Immature natural killer cell (primary cell): ENCODE results near the gene COL11A2. TPM values are rescaled to one million over a fixed set of nuclear protein-coding genes. Genes with fewer than 3 reads are reported as not detected.

Experiments used
- DNase-seq, 3 donors: peaks; one replicate each; pipeline ENCODE4 v3.0.0; 2022; ENCODE audit warnings: mixed read lengths in 1 of 3
- H3K27ac Mint-ChIP-seq, 6 donors: one replicate each; pipeline ENCODE4 v1.8.0; 2020; ENCODE audit warnings: mixed read lengths in 6 of 6, mild to moderate bottlenecking in 5 of 6, inconsistent platforms in 4 of 6, moderate library complexity in 3 of 6
- H3K27me3 Mint-ChIP-seq, 3 donors: one replicate each; pipeline ENCODE4 v1.8.0; 2020 to 2021; ENCODE audit warnings: low read depth in 3 of 3, mild to moderate bottlenecking in 3 of 3, mixed read lengths in 3 of 3, moderate library complexity in 3 of 3, inconsistent platforms in 1 of 3
- H3K36me3 Mint-ChIP-seq, 3 donors: one replicate each; pipeline ENCODE4 v1.8.0; 2020; ENCODE audit warnings: mixed read lengths in 3 of 3, inconsistent platforms in 2 of 3, mild to moderate bottlenecking in 2 of 3
- H3K4me1 Mint-ChIP-seq, 2 donors: one replicate each; pipeline ENCODE4 v1.8.0; 2020; ENCODE audit warnings: inconsistent platforms in 2 of 2, mild to moderate bottlenecking in 2 of 2, mixed read lengths in 2 of 2, moderate library complexity in 1 of 2
- H3K4me3 Mint-ChIP-seq, 5 donors: one replicate each; pipeline ENCODE4 v1.8.0; 2020; ENCODE audit warnings: mild to moderate bottlenecking in 5 of 5, mixed read lengths in 5 of 5, inconsistent platforms in 3 of 5, moderate library complexity in 3 of 5
- H3K9me3 Mint-ChIP-seq, 6 donors: one replicate each; pipeline ENCODE4 v1.8.0; 2020; ENCODE audit warnings: mild to moderate bottlenecking in 6 of 6, mixed read lengths in 6 of 6, inconsistent platforms in 4 of 6, moderate library complexity in 3 of 6
- polyA plus RNA-seq, 3 donors: library from polyadenylated mRNA; unstranded; fragments of 300-500 nt; fragmentation: Illumina TruSeq; gene quantifications; one replicate each; pipeline ENCODE4 v1.2.3, GENCODE V29; 2021

Gene COL11A2
- polyA plus RNA-seq, 3 donors from 2014 or later: 0.33 to 0.67 TPM; not detected in 1

- Mint-ChIP-seq H3K4me3 (peak overlapping the region; percentile 14 to 63 (median 52)), H3K27ac (peak overlapping the region in 1 of 6 donors; percentile 29), H3K27me3 (peaks cover 1 to 15% (median 11%) of the 10 kb centered on the region in 3 donors), H3K36me3 (peaks cover 20 to 26% (median 25%) of the 10 kb centered on the region in 3 donors), H3K9me3 (peaks cover 0 to 1% (median 0%) of the 10 kb centered on the region in 6 donors), H3K4me1 (peaks cover 28 to 36% of the 10 kb centered on the region in 2 donors)
- DNase-seq: no peak
These were observed 1.4 kb upstream of the COL11A2 start for GRCh38 chr6:33193619-33194018.

GRCh38 chr6:33192671-33193602, 670 bp upstream of the COL11A2 start:
- Mint-ChIP-seq H3K36me3 (peaks cover 20 to 29% (median 26%) of the 10 kb centered on the region in 3 donors), H3K9me3 (peaks cover 0 to 1% (median 0%) of the 10 kb centered on the region in 6 donors), H3K27me3 (peaks cover 1 to 18% (median 12%) of the 10 kb centered on the region in 3 donors), H3K4me1 (peaks cover 22 to 29% of the 10 kb centered on the region in 2 donors), H3K27ac (peak overlapping the region in 5 of 6 donors; percentile 29 to 63 (median 47)), H3K4me3 (peak overlapping the region; percentile 79 to 89 (median 80))
- peak in 1 of 3 donors; percentile 27 for DNase-seq

DNA sequence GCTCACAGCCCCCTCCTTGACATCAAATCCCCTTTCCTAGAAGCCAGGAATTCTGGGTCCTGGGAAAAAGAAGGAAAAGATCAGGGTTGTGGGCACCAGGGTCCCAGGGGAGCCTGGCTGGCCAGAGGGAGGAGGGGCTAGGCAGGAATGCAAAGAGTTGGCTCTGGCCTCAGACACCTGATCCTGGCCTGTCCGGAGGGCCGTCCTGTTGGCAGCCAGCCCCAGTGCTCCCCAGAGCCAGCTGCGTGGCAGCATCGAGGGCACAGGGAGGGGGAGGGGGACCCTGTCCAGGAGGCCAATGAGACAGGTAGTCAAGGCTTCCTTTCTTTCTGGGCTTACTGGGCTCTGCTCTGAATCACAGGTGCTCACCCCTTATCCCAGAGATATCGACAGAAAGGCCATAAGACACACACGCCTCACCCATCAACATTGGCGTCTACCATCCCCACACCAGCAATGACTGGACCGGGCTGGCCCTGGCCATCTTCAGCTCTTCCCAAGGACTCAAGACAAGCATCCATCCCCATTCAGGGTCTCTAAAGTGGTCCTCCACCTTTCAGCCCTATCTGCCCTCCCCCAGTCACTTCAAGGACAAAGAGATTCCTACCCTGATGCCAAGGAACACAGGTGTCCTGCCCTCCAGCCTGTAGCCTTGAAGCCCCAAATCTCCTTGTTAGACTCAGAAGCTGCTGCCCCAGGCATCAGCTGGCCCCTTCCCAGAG, 723 bp downstream of the COL11A2 start:
- H3K4me3 Mint-ChIP-seq: peak overlapping the region in 3 of 5 donors; percentile 24 to 79 (median 58)
- H3K9me3 Mint-ChIP-seq: peaks cover 0 to 1% (median 0%) of the 10 kb centered on the region in 6 donors
- no peak overlapping the region for H3K27ac Mint-ChIP-seq
- H3K4me1 Mint-ChIP-seq: peaks cover 13 to 15% of the 10 kb centered on the region in 2 donors
- no peak for DNase-seq
- H3K27me3 Mint-ChIP-seq: peaks cover 1 to 18% (median 15%) of the 10 kb centered on the region in 3 donors
- H3K36me3 Mint-ChIP-seq: peaks cover 19 to 33% (median 21%) of the 10 kb centered on the region in 3 donors

DNA sequence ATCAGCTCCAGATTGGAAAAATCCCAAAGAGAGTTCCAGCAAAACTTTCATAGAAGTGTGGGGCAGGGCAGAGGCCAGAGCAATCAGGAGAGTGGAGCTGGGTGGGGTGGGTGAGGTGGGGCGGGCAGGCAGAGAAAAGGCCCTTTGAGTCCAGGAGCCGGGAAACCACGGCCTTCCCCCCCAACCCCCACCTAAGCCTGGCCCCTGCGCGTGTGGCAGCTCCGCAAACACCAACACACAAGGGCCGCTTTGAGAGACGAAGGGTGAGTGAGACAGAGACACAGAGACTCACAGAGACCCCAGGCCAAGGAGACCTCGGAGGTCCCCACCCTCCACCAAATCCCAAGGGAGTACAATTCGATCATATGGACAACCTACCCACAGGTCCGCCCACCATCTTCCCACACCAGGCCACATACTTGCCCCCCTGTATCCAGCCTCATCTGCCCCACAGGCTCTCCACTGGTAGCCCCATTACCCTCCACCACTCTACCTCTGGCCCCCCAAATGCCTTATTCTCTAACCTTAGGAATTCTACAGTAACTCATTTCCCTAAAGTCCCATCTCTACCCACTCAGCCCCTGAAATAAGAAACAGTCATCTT, 1.7 kb downstream of the COL11A2 start:
- H3K27me3 Mint-ChIP-seq: peaks cover 1 to 16% (median 14%) of the 10 kb centered on the region in 3 donors
- no peak for DNase-seq
- H3K4me1 Mint-ChIP-seq: peaks cover 12 to 13% of the 10 kb centered on the region in 2 donors
- peaks cover 10 to 26% (median 13%) of the 10 kb centered on the region in 3 donors for H3K36me3 Mint-ChIP-seq
- peak overlapping the region in 1 of 5 donors; percentile 37 for H3K4me3 Mint-ChIP-seq
- H3K27ac Mint-ChIP-seq: no peak overlapping the region
- peaks cover 0 to 1% (median 0%) of the 10 kb centered on the region in 6 donors for H3K9me3 Mint-ChIP-seq

- peaks cover 5 to 20% (median 5%) of the 10 kb centered on the region in 3 donors for H3K36me3 Mint-ChIP-seq
- H3K4me1 Mint-ChIP-seq: peaks cover 9 to 13% of the 10 kb centered on the region in 2 donors
- H3K4me3 Mint-ChIP-seq: peak overlapping the region in 1 of 5 donors; percentile 37
- H3K27ac Mint-ChIP-seq: no peak overlapping the region
- H3K9me3 Mint-ChIP-seq: peaks cover 0 to 1% (median 0%) of the 10 kb centered on the region in 6 donors
- no peak for DNase-seq
- H3K27me3 Mint-ChIP-seq: peaks cover 1 to 16% (median 14%) of the 10 kb centered on the region in 3 donors
These were observed 2.4 kb downstream of the COL11A2 start for GRCh38 chr6:33189625-33190448.

GRCh38 chr6:33189164-33189563, 3.1 kb downstream of the COL11A2 start:
- H3K36me3 Mint-ChIP-seq: peaks cover 4 to 21% (median 5%) of the 10 kb centered on the region in 3 donors
- peaks cover 1 to 16% (median 14%) of the 10 kb centered on the region in 3 donors for H3K27me3 Mint-ChIP-seq
- no peak overlapping the region for H3K4me3 Mint-ChIP-seq
- peaks cover 0 to 3% (median 0%) of the 10 kb centered on the region in 6 donors for H3K9me3 Mint-ChIP-seq
- no peak overlapping the region for H3K27ac Mint-ChIP-seq
- DNase-seq: no peak
- peaks cover 15 to 16% of the 10 kb centered on the region in 2 donors for H3K4me1 Mint-ChIP-seq

- Mint-ChIP-seq H3K4me1 (peaks cover 23 to 25% of the 10 kb centered on the region in 2 donors), H3K36me3 (peaks cover 14 to 33% (median 16%) of the 10 kb centered on the region in 3 donors), H3K4me3 (no peak overlapping the region), H3K27ac (peak overlapping the region in 1 of 6 donors; percentile 38), H3K27me3 (peaks cover 9 to 16% (median 16%) of the 10 kb centered on the region in 3 donors), H3K9me3 (peaks cover 2 to 10% (median 7%) of the 10 kb centered on the region in 6 donors)
- DNase-seq: no peak
These were observed 4.5 kb downstream of the COL11A2 start for GRCh38 chr6:33187809-33188208.

- no peak overlapping the region for H3K27ac Mint-ChIP-seq
- no peak for DNase-seq
- H3K27me3 Mint-ChIP-seq: peaks cover 9 to 13% (median 12%) of the 10 kb centered on the region in 3 donors
- peaks cover 2 to 11% (median 7%) of the 10 kb centered on the region in 6 donors for H3K9me3 Mint-ChIP-seq
- H3K4me1 Mint-ChIP-seq: peaks cover 20 to 24% of the 10 kb centered on the region in 2 donors
- no peak overlapping the region for H3K4me3 Mint-ChIP-seq
- H3K36me3 Mint-ChIP-seq: peaks cover 16 to 35% (median 19%) of the 10 kb centered on the region in 3 donors
These were observed 6.5 kb downstream of the COL11A2 start for GRCh38 chr6:33185654-33186187.

DNA sequence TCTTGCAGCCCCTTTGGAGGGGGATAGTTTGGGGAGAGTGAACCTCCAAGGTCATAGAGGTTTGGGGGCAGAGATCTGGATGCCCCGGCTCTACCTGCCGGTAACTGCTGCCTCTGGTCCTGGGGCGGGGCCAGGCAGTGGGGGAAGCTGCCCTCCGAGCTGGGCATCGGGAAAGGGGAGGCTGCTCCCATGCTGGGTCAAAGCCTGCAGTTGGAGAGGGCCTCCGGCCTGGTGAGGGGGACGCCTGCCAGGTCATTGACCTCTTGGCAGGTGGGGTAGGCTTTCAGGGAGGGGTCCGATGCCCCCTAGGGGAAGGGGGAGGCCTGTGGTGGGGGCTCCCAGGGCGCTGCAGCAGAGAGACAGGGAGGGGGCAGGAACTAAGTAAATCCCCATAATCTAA, 7.1 kb downstream of the COL11A2 start:
- Mint-ChIP-seq H3K36me3 (peaks cover 16 to 35% (median 19%) of the 10 kb centered on the region in 3 donors), H3K4me3 (no peak overlapping the region), H3K27me3 (peaks cover 9 to 13% (median 10%) of the 10 kb centered on the region in 3 donors), H3K27ac (no peak overlapping the region), H3K4me1 (peaks cover 20 to 24% of the 10 kb centered on the region in 2 donors), H3K9me3 (peaks cover 2 to 11% (median 7%) of the 10 kb centered on the region in 6 donors)
- DNase-seq: no peak

- DNase-seq: peak; percentile 40 to 48 (median 44)
- peaks cover 2 to 11% (median 7%) of the 10 kb centered on the region in 6 donors for H3K9me3 Mint-ChIP-seq
- H3K27me3 Mint-ChIP-seq: peaks cover 6 to 11% (median 8%) of the 10 kb centered on the region in 3 donors
- peak overlapping the region; percentile 51 to 96 (median 92) for H3K27ac Mint-ChIP-seq
- peaks cover 16 to 30% (median 19%) of the 10 kb centered on the region in 3 donors for H3K36me3 Mint-ChIP-seq
- peak overlapping the region; percentile 33 to 84 (median 76) for H3K4me3 Mint-ChIP-seq
- H3K4me1 Mint-ChIP-seq: peaks cover 20 to 24% of the 10 kb centered on the region in 2 donors
These were observed 9.1 kb downstream of the COL11A2 start for GRCh38 chr6:33183071-33183683.

DNA sequence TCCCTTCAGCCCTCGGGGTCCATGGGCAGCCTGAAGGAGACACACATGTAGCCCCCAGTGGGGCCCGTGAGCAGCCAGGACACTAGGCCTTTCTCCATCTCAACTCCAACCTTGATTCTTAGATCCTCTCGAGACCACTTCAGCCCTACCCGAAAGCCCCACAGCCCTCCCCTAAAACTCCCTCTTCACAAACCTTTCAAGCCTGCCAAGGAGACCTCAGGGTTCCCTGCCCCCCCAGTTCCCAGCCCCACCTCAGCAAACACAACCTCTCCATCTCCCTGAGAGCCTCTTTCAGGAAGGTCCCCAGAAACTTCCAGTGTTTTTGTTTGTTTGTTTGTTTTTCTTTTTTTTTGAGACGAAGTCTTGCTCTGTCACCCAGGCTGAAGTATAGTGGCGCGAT, 11.1 kb downstream of the COL11A2 start:
- Mint-ChIP-seq H3K4me3 (no peak overlapping the region), H3K9me3 (peaks cover 2 to 11% (median 7%) of the 10 kb centered on the region in 6 donors), H3K27me3 (peaks cover 5 to 12% (median 9%) of the 10 kb centered on the region in 3 donors), H3K4me1 (peaks cover 20 to 24% of the 10 kb centered on the region in 2 donors), H3K36me3 (peaks cover 16 to 21% (median 19%) of the 10 kb centered on the region in 3 donors), H3K27ac (peak overlapping the region in 3 of 6 donors; percentile 11 to 40 (median 36))
- no peak for DNase-seq
